ENCODE data around the gene NAP1L1. TPM values are rescaled to one million over a fixed set of nuclear protein-coding genes. Genes with fewer than 3 reads are reported as not detected.

The NAP1L1 gene
- total RNA-seq: 273 and 404 TPM in 2 replicates

GRCh38 chr12:76083904-76084862 is at the start of gene NAP1L1:
TSS of gene NAP1L1 (minus strand) at chr12:76084685. CDS start at chr12:76074219, 10,466 bp downstream.

GRCh38 chr12:76031414-76032042 is 53.0 kb downstream of the NAP1L1 start, which contains the start of gene PHLDA1:
TSS of gene PHLDA1 (minus strand) at chr12:76031776.

Other genes starting within 250 kb of the NAP1L1 start
- 95.3 and 108 TPM in 2 replicates for gene PHLDA1, start 52.9 kb downstream of the NAP1L1 start, total RNA-seq

Measured in bronchus fibroblast of lung (primary cell).